IMR-90 (cell line): ENCODE results near the gene CAGE1.

Experiments used
- CEBPB ChIP-seq: IDR thresholded peaks from 2 replicates; pipeline ENCODE4 v1.6.1; 2012; ENCODE audit warnings: low read depth, low read length, improper control_type of control experiment
- MAFK ChIP-seq: IDR thresholded peaks from 2 replicates; pipeline ENCODE4 v1.6.1; 2012; ENCODE audit warnings: low read depth, low read length, improper control_type of control experiment
- NFE2L2 ChIP-seq: fragments of 150-350 bp; IDR thresholded peaks from 2 replicates; pipeline ENCODE4 v1.6.1; 2016; ENCODE audit warnings: low read depth, mild to moderate bottlenecking, low read length
- POLR2A ChIP-seq: IDR thresholded peaks from 2 replicates; pipeline ENCODE4 v1.6.1; 2012; ENCODE audit warnings: mild to moderate bottlenecking, low read depth, low read length
- RCOR1 ChIP-seq: IDR thresholded peaks from 2 replicates; pipeline ENCODE4 v1.6.1; 2012; ENCODE audit warnings: mild to moderate bottlenecking, low read length, improper control_type of control experiment; ENCODE audit not compliant: insufficient replicate concordance
- TF ChIP-seq, protein P1 (sequence below): conservative IDR thresholded peaks from 2 replicates; pipeline ENCODE4 v1.5.1; 2012; ENCODE audit warnings: mild to moderate bottlenecking, low read depth, low read length, improper control_type of control experiment
- TF ChIP-seq, protein P2 (sequence below): fragments of 150-350 bp; IDR thresholded peaks from 2 replicates; pipeline ENCODE4 v1.6.1; 2017; ENCODE audit warnings: mild to moderate bottlenecking, antibody characterized with exemption, low read length, low read depth

DNA sequence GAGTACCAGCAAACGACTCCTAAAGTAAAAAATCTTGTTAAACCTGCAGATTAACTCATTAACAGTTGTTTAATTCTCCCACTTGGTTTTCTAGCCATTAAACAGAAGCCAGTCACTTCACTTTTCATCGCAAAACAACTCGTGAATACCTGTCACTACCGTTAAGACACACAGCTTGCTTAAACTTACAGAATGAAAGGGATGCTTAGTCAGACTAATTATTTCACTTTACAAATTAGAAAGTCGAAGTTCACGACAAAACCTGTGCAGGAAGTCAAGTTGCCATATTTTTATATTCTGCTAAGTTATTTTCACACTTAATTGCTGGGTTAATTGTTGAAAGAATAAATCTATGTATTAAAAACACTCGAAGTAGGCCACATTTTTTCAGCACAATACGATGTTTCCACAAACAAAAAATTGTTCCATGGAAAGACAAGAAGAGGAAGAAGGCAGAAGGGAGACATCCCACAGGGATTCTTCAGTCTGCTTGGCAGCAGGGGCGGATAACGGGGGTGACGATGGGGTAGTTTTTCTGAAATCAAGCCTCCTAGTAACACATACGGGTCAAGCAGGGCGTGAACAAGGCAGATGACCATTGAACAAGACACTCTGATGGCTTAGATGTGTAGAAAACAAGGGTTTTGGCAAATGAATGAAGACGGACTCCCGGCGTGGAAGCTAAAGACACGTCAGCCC is 77.5 kb downstream of the CAGE1 start:
- no peak for TF ChIP-seq RCOR1
- no peak for TF ChIP-seq POLR2A
- TF ChIP-seq MAFK, result no peak
- TF ChIP-seq, protein P1, sequence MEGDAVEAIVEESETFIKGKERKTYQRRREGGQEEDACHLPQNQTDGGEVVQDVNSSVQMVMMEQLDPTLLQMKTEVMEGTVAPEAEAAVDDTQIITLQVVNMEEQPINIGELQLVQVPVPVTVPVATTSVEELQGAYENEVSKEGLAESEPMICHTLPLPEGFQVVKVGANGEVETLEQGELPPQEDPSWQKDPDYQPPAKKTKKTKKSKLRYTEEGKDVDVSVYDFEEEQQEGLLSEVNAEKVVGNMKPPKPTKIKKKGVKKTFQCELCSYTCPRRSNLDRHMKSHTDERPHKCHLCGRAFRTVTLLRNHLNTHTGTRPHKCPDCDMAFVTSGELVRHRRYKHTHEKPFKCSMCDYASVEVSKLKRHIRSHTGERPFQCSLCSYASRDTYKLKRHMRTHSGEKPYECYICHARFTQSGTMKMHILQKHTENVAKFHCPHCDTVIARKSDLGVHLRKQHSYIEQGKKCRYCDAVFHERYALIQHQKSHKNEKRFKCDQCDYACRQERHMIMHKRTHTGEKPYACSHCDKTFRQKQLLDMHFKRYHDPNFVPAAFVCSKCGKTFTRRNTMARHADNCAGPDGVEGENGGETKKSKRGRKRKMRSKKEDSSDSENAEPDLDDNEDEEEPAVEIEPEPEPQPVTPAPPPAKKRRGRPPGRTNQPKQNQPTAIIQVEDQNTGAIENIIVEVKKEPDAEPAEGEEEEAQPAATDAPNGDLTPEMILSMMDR, result no peak
- TF ChIP-seq, protein P2, sequence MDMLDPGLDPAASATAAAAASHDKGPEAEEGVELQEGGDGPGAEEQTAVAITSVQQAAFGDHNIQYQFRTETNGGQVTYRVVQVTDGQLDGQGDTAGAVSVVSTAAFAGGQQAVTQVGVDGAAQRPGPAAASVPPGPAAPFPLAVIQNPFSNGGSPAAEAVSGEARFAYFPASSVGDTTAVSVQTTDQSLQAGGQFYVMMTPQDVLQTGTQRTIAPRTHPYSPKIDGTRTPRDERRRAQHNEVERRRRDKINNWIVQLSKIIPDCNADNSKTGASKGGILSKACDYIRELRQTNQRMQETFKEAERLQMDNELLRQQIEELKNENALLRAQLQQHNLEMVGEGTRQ, result no peak
- TF ChIP-seq CEBPB, result no peak
- no peak for TF ChIP-seq NFE2L2
